ENCODE data around the gene PHF21A.
"Not testable (repeated sequence)": the region's sequence is repeated elsewhere in the genome, so short reads cannot be mapped to it uniquely, and the experiment has no call there.

Gene PHF21A

DNA sequence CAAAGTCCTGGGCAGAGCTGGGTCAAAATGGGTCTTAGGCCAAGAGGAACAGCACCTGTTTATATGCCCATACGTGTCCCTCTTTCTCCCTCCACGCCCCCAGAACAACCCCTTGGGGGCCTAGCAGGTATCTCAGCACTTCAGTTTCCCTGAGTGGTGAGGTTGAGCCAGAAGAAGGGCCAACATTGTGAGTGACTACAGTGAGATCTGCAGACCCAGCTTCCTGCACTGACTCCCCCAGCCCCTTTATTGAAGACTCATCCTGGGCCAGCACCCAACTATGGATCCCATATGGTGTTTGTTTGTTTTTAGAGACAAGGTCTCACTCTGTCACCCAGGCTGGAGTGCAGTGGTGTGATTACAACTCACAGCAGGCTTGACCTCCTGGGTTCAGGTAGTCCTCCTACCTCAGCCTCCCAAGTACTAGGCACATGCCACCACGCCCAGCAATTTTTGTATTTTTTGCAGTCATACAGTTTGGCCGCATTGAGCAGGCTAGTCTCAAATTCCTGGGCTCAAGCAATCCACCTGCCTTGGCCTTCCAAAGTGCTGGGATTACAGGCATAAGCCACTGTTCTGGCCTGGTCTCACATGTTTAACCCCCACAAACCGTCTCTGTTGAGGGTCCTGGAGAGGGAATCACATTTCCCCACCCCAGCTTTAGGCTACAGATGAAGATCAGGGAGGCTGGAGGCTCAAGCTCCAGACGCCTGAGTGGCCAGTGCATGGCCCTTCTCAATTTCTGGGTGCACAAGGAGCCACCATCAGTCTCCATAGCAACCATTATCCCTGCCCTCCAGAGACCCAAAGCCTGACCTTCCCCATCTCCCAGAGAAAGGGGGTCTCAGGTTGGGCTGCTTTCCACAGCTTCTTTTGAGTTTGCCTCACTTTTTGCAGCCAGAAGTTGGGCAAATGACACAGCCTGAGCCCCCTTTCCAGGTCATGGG lies 200.4 kb downstream of the PHF21A start:
- DNase-seq (ENCODE audit: low spot score) = no peak

DNA sequence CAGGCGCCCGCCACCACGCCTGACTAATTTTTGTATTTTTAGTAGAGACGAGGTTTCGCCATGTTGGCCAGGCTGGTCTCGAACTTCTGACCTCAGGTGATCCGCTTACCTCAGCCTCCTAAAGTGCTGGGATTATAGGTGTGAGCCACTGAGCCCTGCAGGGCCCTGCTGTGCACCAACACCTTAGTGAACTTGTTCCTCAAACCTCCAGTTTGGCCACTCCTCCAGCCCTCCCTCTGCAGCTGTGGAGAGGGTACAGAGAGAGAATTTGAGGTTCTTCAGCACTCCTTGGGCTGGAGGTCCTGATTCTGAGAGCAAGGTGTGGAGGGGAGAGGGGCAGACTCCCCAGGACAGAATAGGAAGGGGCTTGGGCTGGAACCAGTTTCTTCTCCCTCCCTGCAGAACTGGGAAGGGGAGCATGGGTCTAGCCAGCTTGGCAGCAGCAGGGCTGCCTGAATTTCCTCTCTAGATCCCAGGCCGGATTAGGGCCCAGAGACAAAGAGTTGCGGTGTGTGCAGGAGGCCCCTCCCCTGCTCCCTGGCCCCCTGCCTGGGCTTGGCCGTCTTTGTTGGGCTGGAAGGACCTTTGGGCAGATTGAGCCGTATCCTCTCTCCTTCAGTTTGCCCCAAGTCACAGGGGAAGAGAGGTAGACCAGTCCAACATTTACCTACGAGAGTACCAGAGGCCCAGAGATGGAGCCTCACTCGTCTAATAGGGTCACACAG lies 201.3 kb downstream of the PHF21A start:
- no peak for DNase-seq (ENCODE audit: low spot score)

DNA sequence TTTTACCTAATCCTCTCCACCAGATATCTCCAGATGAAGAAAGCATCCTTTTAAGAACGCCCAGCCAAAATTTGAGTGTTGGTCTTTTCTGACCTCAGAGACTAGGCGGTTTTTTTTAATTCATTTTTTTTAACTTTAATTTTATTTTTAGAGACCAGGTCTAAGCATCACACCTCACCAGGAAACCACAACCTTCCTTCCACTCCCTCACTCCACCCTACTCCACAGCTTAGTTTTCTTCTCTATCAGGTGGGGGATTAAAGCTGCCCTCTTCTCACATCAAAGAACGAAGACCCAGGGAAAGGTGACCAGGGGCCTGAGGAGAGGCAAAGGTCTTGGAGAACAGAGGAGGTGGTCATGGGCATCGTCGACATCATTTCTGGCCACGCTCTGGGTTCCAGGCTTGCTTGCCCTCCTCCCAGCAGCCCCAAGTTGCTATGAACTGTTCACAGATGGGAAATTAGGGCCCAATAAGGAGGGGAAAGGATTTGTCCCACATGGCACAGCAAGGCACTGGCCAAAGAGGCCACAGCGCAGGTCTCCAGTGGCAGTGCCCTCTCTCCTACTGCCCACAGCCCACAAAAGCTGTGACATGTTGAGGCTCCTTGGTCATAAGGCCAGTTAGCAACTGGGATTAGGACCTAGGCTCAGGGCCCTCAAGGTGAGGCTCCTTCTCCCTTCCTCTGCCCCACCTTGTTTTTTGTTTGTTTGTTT lies 202.1 kb downstream of the PHF21A start:
- no peak for DNase-seq (ENCODE audit: low spot score)

DNA sequence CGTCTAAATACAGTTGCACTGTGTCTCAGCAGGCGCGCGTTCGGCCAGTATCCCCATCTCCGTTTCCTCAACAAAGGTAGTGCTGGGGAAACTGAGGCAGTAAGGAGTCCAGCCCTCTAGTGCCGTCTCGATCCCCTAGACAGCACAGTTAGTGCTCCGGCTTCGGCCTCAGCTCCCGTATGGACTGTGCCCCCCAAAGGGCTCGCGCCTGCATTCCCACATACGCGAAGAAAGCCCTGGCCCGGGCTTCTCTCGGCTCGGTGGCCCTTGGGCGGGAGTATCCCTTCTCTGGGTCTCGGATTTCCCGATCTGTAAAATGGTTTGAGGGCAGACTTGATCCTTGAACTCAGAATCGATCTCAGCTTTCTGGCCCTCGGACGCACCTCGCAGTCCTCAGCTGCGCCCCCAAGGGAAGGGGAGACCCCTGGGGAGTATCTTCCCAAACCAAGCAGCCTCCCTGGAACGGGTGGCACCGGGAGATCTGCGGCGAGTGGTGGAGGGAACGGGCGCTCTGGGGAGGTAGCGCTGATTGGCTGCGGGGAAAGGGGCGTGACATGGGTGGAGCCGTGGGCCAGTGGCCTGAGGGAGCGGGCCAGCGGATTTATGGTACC lies 202.8 kb downstream of the PHF21A start:
- DNase-seq (ENCODE audit: low spot score) = peak; percentile 93

DNA sequence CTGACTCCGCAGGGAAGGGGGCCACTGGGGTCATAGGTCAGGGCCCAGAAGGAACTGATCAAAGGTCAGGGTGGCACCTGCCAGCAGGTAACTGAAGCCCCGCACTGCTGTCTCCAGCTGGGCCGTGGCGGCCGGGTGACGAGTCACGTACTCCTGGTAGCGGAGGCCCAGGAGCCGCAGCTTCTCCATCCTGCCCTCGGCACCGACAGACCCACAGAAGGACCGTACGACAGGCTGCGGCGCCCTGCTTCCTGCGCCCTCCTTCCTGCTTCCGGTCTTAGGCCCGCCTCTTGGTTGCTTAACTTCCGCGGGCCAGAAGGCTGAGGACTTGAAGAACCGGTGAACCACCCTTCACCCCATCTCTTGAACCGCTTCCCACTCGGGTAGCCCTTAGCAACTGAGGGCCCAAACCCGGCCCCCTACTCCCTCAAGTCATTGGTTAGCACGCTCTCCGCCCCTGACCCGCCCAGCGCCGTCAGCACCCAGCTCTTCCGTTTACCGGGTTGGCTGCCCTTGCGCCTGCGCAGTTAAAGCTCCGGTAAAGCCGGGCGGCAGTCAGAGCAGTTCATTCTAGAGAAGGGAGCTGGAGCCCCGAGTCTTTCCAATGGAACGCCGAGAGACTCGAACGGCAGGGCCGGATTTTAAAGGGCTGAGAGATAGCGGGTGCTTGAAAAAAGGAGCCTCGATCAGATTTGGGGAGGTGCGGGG lies 203.5 kb downstream of the PHF21A start, which contains the start of gene PEX16:
TSS of gene PEX16 (minus strand) at position 255 of the 708 bp plus-strand sequence. CDS start at position 189, 66 bp downstream.
- DNase-seq (ENCODE audit: low spot score) = peak; percentile 99

DNA sequence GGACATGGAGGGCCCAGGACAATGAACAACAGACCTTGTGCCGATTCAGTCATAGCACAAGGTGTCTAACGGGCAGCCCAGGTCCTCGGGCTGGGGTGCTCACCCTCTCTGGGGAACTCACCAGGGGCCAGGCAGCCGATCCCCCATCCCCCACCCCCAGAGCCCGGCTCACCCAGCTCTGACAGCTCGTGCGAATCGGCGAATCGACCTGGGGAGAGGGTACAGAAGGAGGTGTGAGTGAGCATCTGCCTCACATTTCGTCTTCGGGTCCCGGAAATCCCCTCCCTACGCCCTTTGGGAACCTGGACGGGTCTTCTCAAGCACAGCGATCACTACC lies 204.0 kb downstream of the PHF21A start:
- DNase-seq (ENCODE audit: low spot score) = no peak

DNA sequence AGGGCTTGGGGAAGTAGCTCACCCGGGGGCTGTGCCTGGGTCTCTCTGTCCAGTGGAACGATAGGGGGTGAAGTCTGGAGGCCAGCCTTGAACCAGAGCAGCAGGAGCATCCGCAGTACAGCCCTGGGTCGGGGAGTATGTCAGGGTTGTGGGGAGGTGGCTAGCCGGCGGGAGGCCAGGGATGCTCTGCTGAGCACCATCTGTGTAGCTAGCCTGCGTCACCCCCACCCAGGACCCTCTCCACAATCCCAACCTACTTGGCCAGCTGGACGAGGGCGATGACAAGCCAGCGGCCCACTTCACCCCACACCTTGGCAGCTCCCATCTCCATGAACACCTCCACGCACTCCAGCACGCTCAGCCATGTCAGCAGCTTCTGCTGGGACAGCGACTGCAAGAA lies 205.8 kb downstream of the PHF21A start:
- no peak for DNase-seq (ENCODE audit: low spot score)

DNA sequence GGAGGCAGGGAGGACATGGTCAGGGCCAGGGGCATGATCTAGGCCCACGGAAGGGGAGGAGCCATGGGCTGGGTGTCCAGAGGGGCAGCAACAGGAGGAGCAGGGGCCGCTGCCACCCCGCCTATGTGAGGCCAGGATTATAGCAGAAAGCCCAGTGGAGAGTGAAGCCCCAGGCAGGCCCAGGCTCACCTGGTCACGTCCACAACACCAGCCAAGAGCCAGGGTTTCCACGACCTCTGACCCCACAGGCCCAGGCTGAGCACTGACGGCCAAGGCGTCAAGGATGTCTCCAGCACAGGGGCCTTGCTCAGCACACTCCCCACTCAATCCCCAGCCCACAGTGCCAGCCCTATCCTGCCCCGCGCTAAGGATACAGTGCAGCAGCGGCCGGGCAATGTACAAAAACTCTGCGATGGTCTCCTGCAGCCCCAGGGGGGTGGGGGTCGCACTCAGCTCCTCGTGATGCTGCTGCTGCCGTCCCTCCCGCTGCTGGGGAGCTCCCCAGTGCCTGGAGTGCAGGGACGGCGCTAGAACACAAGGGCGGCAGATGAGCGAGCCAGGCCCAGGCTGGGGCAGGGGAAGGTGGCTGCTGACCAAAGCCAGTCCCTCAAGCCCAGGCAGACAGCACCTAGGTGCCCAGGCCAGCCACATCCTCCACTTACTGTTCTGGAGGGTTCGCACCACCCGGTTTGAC lies 207.2 kb downstream of the PHF21A start:
- no peak for DNase-seq (ENCODE audit: low spot score)

DNA sequence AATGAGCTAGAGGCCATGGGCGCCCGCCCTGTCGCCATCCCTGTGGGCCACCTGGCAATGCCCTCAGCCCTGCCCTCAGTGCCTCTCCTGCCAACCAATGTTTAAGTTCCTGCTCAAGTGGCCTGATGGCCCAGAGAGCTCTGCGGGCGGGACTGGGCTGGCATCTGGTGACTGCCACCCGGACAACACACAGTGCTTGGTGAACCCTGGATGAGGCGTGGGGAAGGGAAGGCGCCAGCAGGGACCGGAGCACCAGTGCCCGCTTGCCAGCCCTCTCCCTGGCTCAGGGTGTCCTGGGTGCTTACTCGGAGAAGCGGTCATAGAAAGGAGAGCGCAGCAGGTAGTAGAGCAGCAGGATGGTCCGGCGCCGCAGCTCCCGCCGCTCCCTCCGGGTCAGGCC lies 207.7 kb downstream of the PHF21A start:
- DNase-seq (ENCODE audit: low spot score) = no peak

DNA sequence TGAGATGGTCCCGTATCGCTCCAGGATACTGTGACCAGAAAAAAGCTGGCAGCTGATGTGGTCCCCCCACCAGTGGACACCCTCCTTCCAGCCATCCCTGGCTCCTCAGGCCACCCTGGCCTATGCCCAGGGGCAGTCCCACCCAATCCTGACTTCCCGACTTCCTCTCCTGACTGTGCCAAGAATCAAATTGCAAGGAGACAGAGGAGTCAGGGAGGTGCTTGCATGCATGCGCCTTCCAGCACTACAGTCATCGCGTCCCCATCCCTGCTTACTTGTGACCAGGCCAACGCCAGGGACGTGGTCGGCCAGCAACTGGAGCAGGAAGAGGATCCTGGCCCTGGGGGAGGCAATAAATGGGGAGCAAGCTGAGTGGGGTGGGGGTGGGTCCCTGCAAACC lies 210.6 kb downstream of the PHF21A start:
- DNase-seq (ENCODE audit: low spot score) = no peak

DNA sequence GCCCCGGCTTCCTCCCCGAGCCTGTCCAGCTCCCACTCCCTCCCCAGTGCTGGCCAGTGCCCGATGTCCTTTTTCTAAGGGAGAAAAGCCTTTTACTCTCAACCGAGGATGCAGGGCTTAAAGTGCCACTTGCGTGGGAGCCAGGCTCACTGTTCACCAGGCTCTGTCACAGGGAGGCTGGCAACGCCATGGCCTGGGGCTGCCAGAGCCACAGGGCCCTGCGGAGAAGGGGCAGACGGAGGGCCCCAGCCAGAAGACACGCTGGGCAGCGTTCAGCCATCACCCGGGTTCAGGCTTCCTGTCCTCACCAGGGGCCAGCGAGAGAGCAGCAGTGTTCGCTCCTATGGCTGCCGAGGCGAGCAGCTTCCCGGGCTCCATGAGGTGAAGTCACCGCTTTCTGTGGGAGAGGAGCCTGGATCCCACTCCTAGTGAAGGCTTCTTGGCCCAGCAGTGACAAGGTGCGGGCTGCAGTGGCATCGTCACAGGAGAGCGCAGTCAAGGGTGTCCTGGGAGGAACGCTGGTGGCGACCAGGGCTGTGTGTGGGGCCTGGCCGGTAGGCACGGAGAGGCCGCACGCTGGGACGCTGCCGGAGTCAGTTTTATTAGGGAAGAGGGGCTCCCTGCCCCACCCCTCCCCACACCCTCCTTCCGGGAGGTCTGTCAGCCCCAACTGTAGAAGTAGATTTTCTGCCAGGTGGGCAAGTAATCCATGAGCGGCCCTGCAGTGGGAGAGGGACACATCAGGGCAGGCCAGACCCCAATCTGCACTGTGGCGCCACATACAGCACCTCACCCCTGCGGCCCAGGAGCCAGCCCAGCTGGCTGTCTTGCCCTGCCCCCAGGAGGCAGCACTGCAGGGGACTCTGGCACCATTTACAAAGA lies 211.4 kb downstream of the PHF21A start:
- no peak for DNase-seq (ENCODE audit: low spot score)

DNA sequence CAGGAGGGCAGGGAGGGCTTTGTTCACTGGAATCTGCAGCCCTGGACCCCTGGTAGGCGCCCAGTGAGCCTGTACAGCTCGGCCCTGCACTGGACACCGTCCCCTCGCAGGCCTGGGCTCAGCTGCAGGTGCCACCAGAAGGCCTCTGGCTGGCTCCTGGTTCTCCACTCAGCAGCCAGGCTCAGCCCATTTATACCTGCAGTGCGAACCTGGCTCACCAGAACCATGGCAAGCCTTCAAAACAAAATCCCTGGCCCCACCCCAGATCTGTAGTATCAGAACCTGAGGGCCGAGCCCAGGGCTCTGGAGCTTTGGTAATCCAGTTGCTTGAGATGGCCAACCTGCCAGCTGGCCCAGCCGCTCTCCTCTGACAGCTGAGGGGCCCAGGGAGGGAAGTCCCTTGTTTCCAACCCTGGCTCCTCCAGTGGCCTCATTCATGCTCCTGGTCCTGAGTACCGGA lies 213.3 kb downstream of the PHF21A start:
- no peak for DNase-seq (ENCODE audit: low spot score)

DNA sequence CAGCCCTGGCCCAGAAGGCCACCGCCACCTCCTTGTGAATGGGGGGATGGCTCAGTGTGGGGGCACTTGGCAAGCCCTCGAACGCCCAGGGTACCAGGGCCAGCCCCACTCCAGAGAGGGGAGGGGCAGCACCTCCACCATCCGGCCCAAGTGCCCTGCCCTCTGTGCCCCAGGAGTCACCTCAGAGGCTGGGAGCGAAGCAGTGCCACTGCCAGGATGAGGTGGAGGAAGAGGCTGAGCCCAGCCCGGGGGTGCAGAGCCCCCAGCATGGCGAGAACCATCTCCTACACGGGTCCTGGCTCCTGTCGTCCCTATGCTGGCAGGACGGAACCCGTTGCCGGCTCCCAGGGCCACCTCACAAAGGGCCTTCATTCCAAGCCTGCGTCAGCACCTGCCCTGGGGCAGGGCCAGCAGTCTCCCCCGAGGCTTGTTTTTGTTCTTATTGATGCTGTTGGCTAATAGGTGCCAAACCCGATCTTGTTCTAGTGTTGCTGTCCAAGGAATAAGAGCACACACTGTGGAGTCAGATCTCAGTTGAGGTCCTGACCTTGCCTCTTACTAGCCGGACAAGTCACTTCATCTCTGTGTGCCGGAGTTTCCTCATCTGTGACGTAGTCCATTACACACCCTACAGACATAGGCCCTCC lies 214.2 kb downstream of the PHF21A start, which contains the start of gene FREY1:
TSS of gene FREY1 (minus strand) at position 307 of the 647 bp plus-strand sequence. CDS start at position 281, 26 bp downstream.
- no peak for DNase-seq (ENCODE audit: low spot score)

DNA sequence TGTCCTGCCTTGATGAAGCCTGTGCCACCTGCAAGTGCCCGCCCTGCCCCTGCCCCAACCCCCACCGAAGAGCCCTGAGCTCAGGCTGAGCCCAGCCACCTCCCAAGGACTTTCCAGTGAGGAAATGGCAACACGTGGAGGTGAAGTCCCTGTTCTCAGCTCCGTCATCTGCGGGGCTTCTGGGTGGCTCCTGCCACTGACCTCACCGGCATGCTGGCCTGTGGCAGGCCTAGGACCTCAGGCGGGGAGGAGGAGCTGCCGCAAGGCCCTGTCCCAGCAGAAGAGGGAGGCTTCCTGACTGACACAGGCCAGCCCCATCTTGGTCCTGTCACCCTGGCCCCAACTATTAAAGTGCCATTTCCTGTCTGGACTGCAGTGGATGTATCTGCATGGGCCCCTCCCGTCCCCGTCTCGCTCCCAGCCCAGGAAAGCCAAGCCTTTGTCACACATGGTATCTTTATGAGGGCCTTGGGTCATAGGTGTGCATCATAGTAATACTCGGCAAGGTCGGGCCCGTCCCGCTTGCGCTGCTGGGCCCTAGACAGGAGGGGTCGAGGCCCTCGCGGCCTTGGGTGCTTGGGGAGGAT lies 215.1 kb downstream of the PHF21A start:
- DNase-seq (ENCODE audit: low spot score) = no peak

DNA sequence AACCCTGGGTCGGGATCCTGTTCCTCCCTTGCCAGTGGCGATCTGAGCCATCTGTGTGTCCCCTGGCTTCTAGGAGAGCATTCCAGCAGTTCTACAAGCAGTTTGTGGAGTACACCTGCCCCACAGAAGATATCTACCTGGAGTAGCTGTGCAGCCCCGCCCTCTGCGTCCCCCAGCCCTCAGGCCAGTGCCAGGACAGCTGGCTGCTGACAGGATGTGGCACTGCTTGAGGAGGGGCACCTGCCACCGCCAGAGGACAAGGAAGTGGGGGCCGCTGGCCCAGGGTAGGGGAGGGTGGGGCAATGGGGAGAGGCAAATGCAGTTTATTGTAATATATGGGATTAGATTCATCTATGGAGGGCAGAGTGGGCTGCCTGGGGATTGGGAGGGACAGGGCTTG lies 215.7 kb downstream of the PHF21A start:
- DNase-seq (ENCODE audit: low spot score) = not testable (repeated sequence)

DNA sequence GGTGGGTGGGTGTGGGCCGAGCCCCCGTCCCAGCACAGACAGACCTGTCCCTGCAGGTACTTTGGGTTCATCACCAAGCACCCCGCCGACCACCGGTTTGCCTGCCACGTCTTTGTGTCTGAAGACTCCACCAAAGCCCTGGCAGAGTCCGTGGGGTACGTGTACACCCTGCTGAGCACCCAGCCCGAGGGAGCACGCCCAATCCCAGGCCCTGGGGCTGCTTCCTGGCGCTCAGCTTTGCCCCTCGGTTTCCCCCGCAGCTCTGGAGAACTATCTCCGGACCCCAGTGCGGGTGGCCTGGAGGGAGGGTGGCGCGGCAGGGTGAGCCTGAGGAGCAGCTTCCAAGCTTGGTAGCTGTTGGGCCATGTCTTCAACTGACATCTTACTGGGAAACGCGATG lies 216.2 kb downstream of the PHF21A start:
- no peak for DNase-seq (ENCODE audit: low spot score)

DNA sequence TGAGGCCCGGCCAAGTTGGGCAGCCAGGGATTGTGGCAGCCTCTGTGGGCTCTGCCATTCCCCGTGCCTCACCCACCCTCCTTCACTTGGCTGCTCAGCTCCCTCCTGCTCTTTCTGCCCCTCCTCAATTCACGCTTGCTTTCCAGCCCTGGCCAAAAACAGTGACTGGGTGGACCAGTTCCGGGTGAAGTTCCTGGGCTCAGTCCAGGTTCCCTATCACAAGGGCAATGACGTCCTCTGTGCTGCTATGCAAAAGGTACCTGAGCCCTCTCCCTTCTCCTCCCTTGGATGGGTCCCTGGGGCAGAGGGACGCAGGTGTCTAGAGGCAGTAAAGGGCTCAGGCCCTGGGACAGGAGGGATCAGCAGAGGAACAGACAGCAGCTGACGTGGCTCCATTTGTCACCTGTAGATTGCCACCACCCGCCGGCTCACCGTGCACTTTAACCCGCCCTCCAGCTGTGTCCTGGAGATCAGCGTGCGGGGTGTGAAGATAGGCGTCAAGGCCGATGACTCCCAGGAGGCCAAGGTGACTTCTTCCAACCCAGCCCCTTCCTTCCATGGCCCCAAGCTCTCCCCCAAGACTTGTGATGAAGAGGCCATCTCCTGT lies 216.8 kb downstream of the PHF21A start:
- DNase-seq (ENCODE audit: low spot score) = no peak
